NT2/D1 (cell line): Measurements from ENCODE around the gene AFF3.

ENCODE experiments used
- SUZ12 ChIP-seq: IDR thresholded peaks from 2 replicates; pipeline ENCODE4 v1.6.1; 2011; ENCODE audit not compliant: insufficient read length, insufficient read depth; ENCODE audit errors: extremely low read depth
- YY1 ChIP-seq: IDR thresholded peaks from 2 replicates; pipeline ENCODE4 v1.6.1; 2011; ENCODE audit not compliant: insufficient read length, insufficient read depth

DNA sequence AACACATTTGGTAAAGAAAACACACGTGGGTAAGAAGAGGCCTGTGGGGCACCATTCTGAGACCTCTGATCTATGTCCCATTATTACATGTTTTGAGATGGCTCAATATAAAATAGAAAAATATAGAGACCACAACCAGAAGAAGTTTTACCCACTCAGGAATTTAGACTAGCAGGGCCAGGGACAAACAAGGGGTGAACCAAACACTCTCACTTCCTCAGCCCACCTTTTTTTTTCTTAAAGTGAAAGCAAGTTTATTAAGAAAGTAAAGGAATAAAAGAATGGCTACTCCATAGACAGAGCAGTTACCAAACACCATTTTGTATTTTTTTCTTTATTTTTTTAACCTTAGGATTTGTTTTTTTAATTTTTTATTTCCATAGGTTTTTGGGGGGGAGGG is 533.5 kb downstream of the AFF3 start:
- no peak for TF ChIP-seq SUZ12
- no peak for TF ChIP-seq YY1
